K562 (cell line): ENCODE data around the gene CRYBG2. TPM values are rescaled to one million over a fixed set of nuclear protein-coding genes. Genes with fewer than 3 reads are reported as not detected.

Source experiments
- SMARCC2 ChIP-seq: fragments of 450-650 bp; IDR thresholded peaks from 2 replicates; pipeline ENCODE4 v1.6.1; 2017; ENCODE audit warnings: antibody characterized with exemption, moderate library complexity, mild to moderate bottlenecking, low read depth
- ZNF24 ChIP-seq: fragments of 450-650 bp; IDR thresholded peaks from 2 replicates; pipeline ENCODE4 v1.6.1; 2016
- polyA plus RNA-seq, 8 experiments: library from polyadenylated mRNA; depleted of rRNA in 4 of 8; stranded (reverse) in 5 of 8; unstranded in 3 of 8; fragments of >200 nt; fragmentation: Nextera tagmentation in 2 of 8; fragmentation: Illumina TruSeq in 1 of 8; extraction: Ambion mirVana in 2 of 8; extraction: Trizol in 1 of 8; gene quantifications; 2 replicates each; pipeline versions ENCODE4 v1.2.1 to v1.2.3, GENCODE V29; 2011 to 2014; ENCODE audit warnings: inconsistent platforms in 1 of 8, missing spikeins in 1 of 8
- total RNA-seq, 7 experiments: library from RNA; depleted of rRNA in 6 of 7; stranded (reverse); fragments of >200 nt in 6 of 7; fragmentation: Illumina TruSeq in 2 of 7; extraction: Trizol in 2 of 7; gene quantifications; 2 replicates each; pipeline versions ENCODE4 v1.2.1 to v1.2.3, GENCODE V29; 2011 to 2021; ENCODE audit warnings: low replicate concordance in 1 of 7
- TF ChIP-seq, protein P1 (sequence below): fragments of 450-650 bp; IDR thresholded peaks from one replicate; pipeline ENCODE4 v1.6.1; 2018; ENCODE audit warnings: mild to moderate bottlenecking, moderate library complexity; ENCODE audit not compliant: partially characterized antibody
- TF ChIP-seq, protein P2 (sequence below), 2 experiments: fragments of 450-650 bp; formaldehyde crosslinking in 1 of 2; IDR thresholded peaks; 2 replicates each; pipeline versions ENCODE4 v1.4.0 to v1.6.1; 2014 to 2020; ENCODE audit warnings: mild to moderate bottlenecking in 2 of 2, borderline replicate concordance in 1 of 2, low read depth in 1 of 2

The CRYBG2 gene
- total and polyA plus RNA-seq, 9 of the 15 experiments (the other 6 are each of a cell fraction or from before 2014, with no cell fraction given), result 0.39 to 8.5 (median 3.7) TPM

GRCh38 chr1:26368006-26368405, 14.1 kb upstream of the CRYBG2 start (continued):
- TF ChIP-seq, protein P1, sequence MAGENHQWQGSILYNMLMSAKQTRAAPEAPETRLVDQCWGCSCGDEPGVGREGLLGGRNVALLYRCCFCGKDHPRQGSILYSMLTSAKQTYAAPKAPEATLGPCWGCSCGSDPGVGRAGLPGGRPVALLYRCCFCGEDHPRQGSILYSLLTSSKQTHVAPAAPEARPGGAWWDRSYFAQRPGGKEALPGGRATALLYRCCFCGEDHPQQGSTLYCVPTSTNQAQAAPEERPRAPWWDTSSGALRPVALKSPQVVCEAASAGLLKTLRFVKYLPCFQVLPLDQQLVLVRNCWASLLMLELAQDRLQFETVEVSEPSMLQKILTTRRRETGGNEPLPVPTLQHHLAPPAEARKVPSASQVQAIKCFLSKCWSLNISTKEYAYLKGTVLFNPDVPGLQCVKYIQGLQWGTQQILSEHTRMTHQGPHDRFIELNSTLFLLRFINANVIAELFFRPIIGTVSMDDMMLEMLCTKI, result no peak
- TF ChIP-seq, protein P2, sequence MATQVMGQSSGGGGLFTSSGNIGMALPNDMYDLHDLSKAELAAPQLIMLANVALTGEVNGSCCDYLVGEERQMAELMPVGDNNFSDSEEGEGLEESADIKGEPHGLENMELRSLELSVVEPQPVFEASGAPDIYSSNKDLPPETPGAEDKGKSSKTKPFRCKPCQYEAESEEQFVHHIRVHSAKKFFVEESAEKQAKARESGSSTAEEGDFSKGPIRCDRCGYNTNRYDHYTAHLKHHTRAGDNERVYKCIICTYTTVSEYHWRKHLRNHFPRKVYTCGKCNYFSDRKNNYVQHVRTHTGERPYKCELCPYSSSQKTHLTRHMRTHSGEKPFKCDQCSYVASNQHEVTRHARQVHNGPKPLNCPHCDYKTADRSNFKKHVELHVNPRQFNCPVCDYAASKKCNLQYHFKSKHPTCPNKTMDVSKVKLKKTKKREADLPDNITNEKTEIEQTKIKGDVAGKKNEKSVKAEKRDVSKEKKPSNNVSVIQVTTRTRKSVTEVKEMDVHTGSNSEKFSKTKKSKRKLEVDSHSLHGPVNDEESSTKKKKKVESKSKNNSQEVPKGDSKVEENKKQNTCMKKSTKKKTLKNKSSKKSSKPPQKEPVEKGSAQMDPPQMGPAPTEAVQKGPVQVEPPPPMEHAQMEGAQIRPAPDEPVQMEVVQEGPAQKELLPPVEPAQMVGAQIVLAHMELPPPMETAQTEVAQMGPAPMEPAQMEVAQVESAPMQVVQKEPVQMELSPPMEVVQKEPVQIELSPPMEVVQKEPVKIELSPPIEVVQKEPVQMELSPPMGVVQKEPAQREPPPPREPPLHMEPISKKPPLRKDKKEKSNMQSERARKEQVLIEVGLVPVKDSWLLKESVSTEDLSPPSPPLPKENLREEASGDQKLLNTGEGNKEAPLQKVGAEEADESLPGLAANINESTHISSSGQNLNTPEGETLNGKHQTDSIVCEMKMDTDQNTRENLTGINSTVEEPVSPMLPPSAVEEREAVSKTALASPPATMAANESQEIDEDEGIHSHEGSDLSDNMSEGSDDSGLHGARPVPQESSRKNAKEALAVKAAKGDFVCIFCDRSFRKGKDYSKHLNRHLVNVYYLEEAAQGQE (IDR thresholded peaks at IDR 0.05; ENCODE audit: borderline replicate concordance), result peak; percentile 49; the same call in 1 of the 2 replicates
- TF ChIP-seq, protein P2 (CRISPR knock-in tag; IDR thresholded peaks at IDR 0.05; ENCODE audit: low read depth), result no peak
- TF ChIP-seq ZNF24, result peak; percentile 63; the same call in 1 of the 2 replicates
- TF ChIP-seq SMARCC2, result no peak
